ENCODE results near the gene PRDX1.

Gene PRDX1

DNA sequence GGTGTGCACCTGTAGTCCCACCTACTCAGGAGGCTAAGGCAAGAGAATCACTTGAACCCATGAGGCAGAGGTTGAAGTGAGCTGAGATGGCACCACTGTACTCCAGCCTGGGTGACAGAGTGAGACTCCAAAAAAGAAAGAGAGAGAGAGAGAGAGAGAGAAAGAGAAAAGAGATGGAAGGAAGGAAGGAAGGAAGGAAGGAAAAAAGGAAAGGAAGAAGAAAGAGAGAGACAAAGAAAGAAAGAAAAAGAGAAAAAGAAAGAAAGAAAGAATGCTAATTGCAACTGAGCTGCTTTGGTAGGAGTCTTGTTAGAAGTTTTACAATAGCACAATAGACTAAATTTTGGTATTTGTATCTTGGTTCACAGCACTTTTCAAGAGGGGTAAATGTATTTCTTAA, 56.4 kb downstream of the PRDX1 start:
- no peaks in the 10 kb centered on the region for H3K27me3 ChIP-seq (ENCODE audit: insufficient read depth, low read length)
- H3K4me1 ChIP-seq (ENCODE audit: insufficient read depth, low read length): no peaks in the 10 kb centered on the region
- no peaks in the 10 kb centered on the region for H3K36me3 ChIP-seq (ENCODE audit: insufficient read depth, low read length)
- H3K9me3 ChIP-seq (ENCODE audit: low read length): no peaks in the 10 kb centered on the region
- H3K4me3 ChIP-seq (ENCODE audit: low read length): no peak overlapping the region
- H2AFZ ChIP-seq (ENCODE audit: low read depth, low read length): no peak overlapping the region

Measured in neuron (in vitro differentiated cells).